GM12865 (cell line): ENCODE data around the gene PLCB1.

ENCODE experiments used
- DNase-seq: peaks from one replicate; pipeline ENCODE4 v3.0.0; 2010; ENCODE audit warnings: low read depth
- H3K4me3 ChIP-seq: 2 replicates; pipeline ENCODE4 v1.5.1; 2011; ENCODE audit warnings: mild to moderate bottlenecking, low read depth, low read length, control low read depth
- CTCF ChIP-seq: IDR thresholded peaks from 2 replicates; pipeline ENCODE4 v1.5.1; 2011; ENCODE audit warnings: low read length, control low read depth, low read depth, inconsistent platforms; ENCODE audit not compliant: insufficient read depth; ENCODE audit errors: missing control alignments

The PLCB1 gene

GRCh38 chr20:8670893-8671215 is 538.8 kb downstream of the PLCB1 start:
- no peak overlapping the region for H3K4me3 ChIP-seq
- TF ChIP-seq CTCF = no peak
- DNase-seq = no peak

GRCh38 chr20:8671370-8671961 is 539.4 kb downstream of the PLCB1 start:
- H3K4me3 ChIP-seq = no peak overlapping the region
- TF ChIP-seq CTCF = no peak
- DNase-seq = no peak

GRCh38 chr20:8673116-8673515 is 541.0 kb downstream of the PLCB1 start:
- DNase-seq = no peak
- no peak for TF ChIP-seq CTCF
- no peak overlapping the region for H3K4me3 ChIP-seq

GRCh38 chr20:8675896-8676295 is 543.8 kb downstream of the PLCB1 start:
- no peak for DNase-seq
- TF ChIP-seq CTCF = no peak
- H3K4me3 ChIP-seq = no peak overlapping the region

- H3K4me3 ChIP-seq = no peak overlapping the region
- DNase-seq = no peak
- TF ChIP-seq CTCF = no peak
These were observed 546.2 kb downstream of the PLCB1 start for GRCh38 chr20:8678098-8678776.

GRCh38 chr20:8689337-8689736 is 557.3 kb downstream of the PLCB1 start:
- no peak for TF ChIP-seq CTCF
- H3K4me3 ChIP-seq = no peak overlapping the region
- no peak for DNase-seq

GRCh38 chr20:8690074-8690473 is 558.0 kb downstream of the PLCB1 start:
- no peak overlapping the region for H3K4me3 ChIP-seq
- no peak for TF ChIP-seq CTCF
- no peak for DNase-seq
